ENCODE results near the gene NAPSA.
A peak's percentile ranks its signal among the peaks of the same experiment; 100 is the strongest.

The NAPSA gene

DNA sequence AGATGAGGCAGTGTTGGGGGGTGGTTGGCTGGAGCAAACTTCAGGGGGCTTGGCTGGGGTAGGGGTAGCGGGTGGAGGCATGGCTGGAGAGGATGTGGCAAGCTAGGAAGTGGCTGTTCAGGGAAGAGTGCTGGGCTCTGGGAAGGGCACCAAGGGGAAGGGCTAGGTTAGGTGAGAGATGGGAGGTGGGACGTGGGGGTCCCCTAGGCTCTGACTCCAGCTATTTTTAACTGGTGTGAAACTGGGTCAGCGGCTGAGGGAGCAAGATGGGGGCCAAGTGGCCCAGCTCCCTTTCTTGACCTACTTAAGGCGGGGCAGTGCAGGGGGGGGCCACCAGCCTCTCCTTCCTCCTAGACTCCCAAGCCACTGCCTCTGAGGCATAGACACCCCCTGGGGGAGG is 43.6 kb downstream of the NAPSA start:
- Histone ChIP-seq H3K27me3 (ENCODE audit: control insufficient read depth, insufficient read depth, low read length) (peaks cover 10% of the 10 kb centered on the region), H3K4me3 (ENCODE audit: low read depth, low read length) (no peak overlapping the region)

DNA sequence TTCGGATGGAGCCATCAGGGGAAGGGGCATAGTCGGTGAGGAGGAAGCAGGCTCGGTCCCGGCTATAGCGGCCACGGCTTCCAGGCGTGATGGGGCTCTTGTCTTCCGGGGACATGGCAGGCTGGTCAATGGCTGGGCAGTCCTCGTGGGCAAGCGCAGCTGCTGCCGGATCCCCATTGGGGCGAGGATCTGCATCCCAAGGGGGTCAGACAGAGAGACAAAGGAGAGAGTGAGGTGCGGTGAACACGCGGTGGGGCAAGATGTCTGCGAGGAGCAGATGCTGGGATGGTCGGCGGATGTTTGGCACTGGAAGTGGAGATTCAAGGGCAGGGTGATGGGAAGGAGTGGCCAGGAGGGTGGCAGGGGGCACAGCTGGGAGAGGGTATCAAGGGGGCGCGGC is 44.8 kb downstream of the NAPSA start:
- Histone ChIP-seq H3K27ac (ENCODE audit: low read depth, low read length) (no peak overlapping the region), H3K4me1 (ENCODE audit: control insufficient read depth, insufficient read depth, low read length) (peaks cover 4% of the 10 kb centered on the region), H3K9ac (ENCODE audit: low read length) (no peak overlapping the region), H3K9me3 (ENCODE audit: control insufficient read depth, insufficient read depth, low read depth, low read length) (no peaks in the 10 kb centered on the region), H3K4me3 (ENCODE audit: low read depth, low read length) (no peak overlapping the region), H3K36me3 (ENCODE audit: control insufficient read depth, insufficient read depth, low read length) (peaks cover 18% of the 10 kb centered on the region), H3K27me3 (ENCODE audit: control insufficient read depth, insufficient read depth, low read length) (no peaks in the 10 kb centered on the region)

More for the DNA sequence above, 43.6 kb downstream of the NAPSA start:
- no peak overlapping the region for H3K27ac ChIP-seq (ENCODE audit: low read depth, low read length)
- H3K36me3 ChIP-seq (ENCODE audit: control insufficient read depth, insufficient read depth, low read length): peaks cover 18% of the 10 kb centered on the region
- H3K9ac ChIP-seq (ENCODE audit: low read length): no peak overlapping the region
- peaks cover 6% of the 10 kb centered on the region for H3K4me1 ChIP-seq (ENCODE audit: control insufficient read depth, insufficient read depth, low read length)
- no peaks in the 10 kb centered on the region for H3K9me3 ChIP-seq (ENCODE audit: control insufficient read depth, insufficient read depth, low read depth, low read length)

DNA sequence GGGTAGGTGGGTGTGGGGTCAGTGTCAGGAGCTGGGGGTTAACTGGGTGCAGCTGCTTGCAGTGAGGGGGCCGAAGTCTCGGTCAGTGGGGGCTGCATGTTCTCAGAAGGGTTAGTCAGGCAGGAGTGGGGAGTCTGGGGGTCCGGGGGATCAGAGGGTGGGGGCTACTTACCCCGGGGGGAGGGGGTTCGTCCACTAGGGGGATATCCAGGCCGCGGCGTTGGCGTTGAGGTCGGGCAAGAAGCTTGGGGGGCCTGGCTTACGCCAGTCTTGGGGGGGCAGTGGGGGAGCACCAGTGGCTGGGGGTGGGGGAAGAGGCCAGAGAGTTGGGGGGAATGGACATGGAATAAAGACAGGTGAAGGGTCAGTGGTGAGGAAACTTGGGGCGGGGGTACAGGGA is 45.4 kb downstream of the NAPSA start:
- H3K9ac ChIP-seq (ENCODE audit: low read length): no peak overlapping the region
- H3K4me3 ChIP-seq (ENCODE audit: low read depth, low read length): no peak overlapping the region
- peaks cover 1% of the 10 kb centered on the region for H3K4me1 ChIP-seq (ENCODE audit: control insufficient read depth, insufficient read depth, low read length)
- H3K27me3 ChIP-seq (ENCODE audit: control insufficient read depth, insufficient read depth, low read length): no peaks in the 10 kb centered on the region
- H3K27ac ChIP-seq (ENCODE audit: low read depth, low read length): no peak overlapping the region
- H3K36me3 ChIP-seq (ENCODE audit: control insufficient read depth, insufficient read depth, low read length): peaks cover 18% of the 10 kb centered on the region
- no peaks in the 10 kb centered on the region for H3K9me3 ChIP-seq (ENCODE audit: control insufficient read depth, insufficient read depth, low read depth, low read length)

DNA sequence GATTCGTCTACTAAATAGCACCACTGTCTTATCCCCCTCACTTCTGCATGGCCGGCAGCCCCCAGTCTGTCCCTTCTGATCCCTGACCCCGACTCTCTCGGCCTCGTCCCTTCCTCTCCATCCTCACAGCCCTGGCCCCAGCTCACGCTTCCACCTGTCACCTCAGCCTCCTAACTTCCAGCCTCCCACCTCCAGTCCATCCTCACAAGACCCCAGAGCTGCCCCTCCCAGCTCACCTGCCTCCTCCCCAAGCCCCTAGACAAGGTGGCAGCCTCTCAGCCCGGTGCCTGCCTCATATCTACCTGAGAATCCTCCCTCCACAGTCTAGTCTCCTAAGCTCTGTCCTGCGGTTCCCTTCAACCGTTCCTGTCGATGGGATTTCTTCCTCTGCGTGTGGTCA is 46.3 kb downstream of the NAPSA start:
- Histone ChIP-seq H3K4me1 (ENCODE audit: control insufficient read depth, insufficient read depth, low read length) (no peaks in the 10 kb centered on the region), H3K27me3 (ENCODE audit: control insufficient read depth, insufficient read depth, low read length) (no peaks in the 10 kb centered on the region)

DNA sequence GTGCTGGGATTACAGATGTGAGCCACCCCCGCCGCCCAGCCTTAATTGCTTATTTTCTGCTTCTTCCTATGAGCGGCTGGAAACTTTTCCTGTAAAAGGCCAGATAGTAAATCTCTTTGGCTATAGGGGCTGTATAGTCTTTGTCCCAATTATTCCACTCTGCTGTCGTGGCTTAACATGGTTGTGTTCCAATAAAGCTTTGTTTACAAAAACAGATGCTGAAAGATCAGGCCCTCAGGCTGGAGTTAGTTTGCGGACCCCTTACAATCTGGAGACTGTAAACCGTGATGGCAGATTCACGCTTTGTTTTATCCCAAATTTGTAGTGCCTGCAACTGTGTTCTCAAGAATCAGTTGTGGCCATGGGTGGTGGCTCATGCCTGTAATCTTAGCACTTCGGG is 47.0 kb downstream of the NAPSA start:
- H3K9ac ChIP-seq (ENCODE audit: low read length): no peak overlapping the region
- H3K4me3 ChIP-seq (ENCODE audit: low read depth, low read length): no peak overlapping the region
- no peak overlapping the region for H3K27ac ChIP-seq (ENCODE audit: low read depth, low read length)
- no peaks in the 10 kb centered on the region for H3K4me1 ChIP-seq (ENCODE audit: control insufficient read depth, insufficient read depth, low read length)
- H3K27me3 ChIP-seq (ENCODE audit: control insufficient read depth, insufficient read depth, low read length): peaks cover 2% of the 10 kb centered on the region; the same call in 1 of the 2 replicates
- no peaks in the 10 kb centered on the region for H3K9me3 ChIP-seq (ENCODE audit: control insufficient read depth, insufficient read depth, low read depth, low read length)
- H3K36me3 ChIP-seq (ENCODE audit: control insufficient read depth, insufficient read depth, low read length): peaks cover 12% of the 10 kb centered on the region

More for the DNA sequence above, 46.3 kb downstream of the NAPSA start:
- H3K36me3 ChIP-seq (ENCODE audit: control insufficient read depth, insufficient read depth, low read length): peaks cover 18% of the 10 kb centered on the region
- no peak overlapping the region for H3K27ac ChIP-seq (ENCODE audit: low read depth, low read length)
- H3K9ac ChIP-seq (ENCODE audit: low read length): no peak overlapping the region
- H3K4me3 ChIP-seq (ENCODE audit: low read depth, low read length): no peak overlapping the region
- no peaks in the 10 kb centered on the region for H3K9me3 ChIP-seq (ENCODE audit: control insufficient read depth, insufficient read depth, low read depth, low read length)

DNA sequence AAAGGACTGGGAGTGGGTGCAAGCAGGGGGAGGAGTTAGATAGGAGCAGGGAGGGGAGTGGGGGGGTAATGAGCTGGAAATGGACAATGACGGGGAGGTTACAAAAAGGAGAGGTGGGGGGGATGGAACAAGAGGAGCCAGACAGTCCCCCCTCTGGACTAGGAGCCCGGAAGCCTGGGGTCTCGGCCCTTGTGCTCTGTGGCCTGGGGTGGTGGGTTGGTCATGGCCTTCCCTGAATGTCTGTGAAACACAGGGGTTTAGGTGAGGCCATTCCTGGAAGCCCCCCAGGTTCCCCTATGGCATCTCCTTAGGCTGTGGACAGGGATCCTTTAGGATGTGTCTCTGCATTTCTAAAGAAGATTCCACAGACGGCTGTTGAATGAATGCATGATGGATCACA is 48.3 kb downstream of the NAPSA start:
- Histone ChIP-seq H3K9me3 (ENCODE audit: control insufficient read depth, insufficient read depth, low read depth, low read length) (no peaks in the 10 kb centered on the region), H3K9ac (ENCODE audit: low read length) (no peak overlapping the region), H3K27ac (ENCODE audit: low read depth, low read length) (no peak overlapping the region), H3K36me3 (ENCODE audit: control insufficient read depth, insufficient read depth, low read length) (peaks cover 6% of the 10 kb centered on the region; the same call in 1 of the 2 replicates), H3K27me3 (ENCODE audit: control insufficient read depth, insufficient read depth, low read length) (peaks cover 9% of the 10 kb centered on the region; the same call in 1 of the 2 replicates), H3K4me3 (ENCODE audit: low read depth, low read length) (no peak overlapping the region), H3K4me1 (ENCODE audit: control insufficient read depth, insufficient read depth, low read length) (no peaks in the 10 kb centered on the region)

DNA sequence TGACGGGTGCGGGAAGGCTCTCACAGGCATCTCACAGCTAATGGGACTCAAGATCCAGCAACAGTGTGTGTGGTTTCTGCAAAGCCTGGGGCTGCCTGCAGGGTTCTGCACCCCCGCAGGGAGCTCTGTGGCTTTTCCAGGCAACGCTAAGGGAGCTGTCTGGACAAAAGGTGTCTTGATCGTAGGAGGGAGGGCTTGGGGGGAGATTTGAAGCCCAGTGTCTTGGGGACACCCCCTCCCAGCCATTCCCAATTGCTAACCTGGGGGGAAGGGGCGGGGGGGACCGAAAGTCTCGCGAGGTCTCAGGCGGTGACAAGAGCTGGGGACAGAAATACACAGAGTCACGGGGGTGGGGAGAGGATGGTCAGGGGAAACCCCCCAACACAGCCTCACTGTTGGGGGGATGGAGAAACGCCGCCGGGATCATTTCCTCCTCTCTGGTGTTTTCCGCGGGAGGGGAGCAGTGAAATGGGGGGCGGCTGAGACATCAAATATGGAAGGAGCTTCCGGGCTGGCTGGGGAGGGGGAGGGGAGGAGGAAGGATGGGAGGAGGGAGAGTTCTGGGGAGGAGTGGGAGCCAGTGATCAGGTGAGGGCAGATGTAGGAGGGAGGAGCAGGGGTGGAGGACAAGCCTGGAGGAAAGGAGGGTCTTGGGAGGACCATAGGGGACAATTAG is 49.5 kb downstream of the NAPSA start:
- Histone ChIP-seq H3K4me1 (ENCODE audit: control insufficient read depth, insufficient read depth, low read length) (no peaks in the 10 kb centered on the region), H3K27me3 (ENCODE audit: control insufficient read depth, insufficient read depth, low read length) (peaks cover 9% of the 10 kb centered on the region; the same call in 1 of the 2 replicates), H3K4me3 (ENCODE audit: low read depth, low read length) (peak overlapping the region; percentile 59), H3K36me3 (ENCODE audit: control insufficient read depth, insufficient read depth, low read length) (peaks cover 6% of the 10 kb centered on the region; the same call in 1 of the 2 replicates), H3K27ac (ENCODE audit: low read depth, low read length) (peak overlapping the region; percentile 69; the same call in 1 of the 2 replicates), H3K9me3 (ENCODE audit: control insufficient read depth, insufficient read depth, low read depth, low read length) (no peaks in the 10 kb centered on the region), H3K9ac (ENCODE audit: low read length) (peak overlapping the region; percentile 78)

DNA sequence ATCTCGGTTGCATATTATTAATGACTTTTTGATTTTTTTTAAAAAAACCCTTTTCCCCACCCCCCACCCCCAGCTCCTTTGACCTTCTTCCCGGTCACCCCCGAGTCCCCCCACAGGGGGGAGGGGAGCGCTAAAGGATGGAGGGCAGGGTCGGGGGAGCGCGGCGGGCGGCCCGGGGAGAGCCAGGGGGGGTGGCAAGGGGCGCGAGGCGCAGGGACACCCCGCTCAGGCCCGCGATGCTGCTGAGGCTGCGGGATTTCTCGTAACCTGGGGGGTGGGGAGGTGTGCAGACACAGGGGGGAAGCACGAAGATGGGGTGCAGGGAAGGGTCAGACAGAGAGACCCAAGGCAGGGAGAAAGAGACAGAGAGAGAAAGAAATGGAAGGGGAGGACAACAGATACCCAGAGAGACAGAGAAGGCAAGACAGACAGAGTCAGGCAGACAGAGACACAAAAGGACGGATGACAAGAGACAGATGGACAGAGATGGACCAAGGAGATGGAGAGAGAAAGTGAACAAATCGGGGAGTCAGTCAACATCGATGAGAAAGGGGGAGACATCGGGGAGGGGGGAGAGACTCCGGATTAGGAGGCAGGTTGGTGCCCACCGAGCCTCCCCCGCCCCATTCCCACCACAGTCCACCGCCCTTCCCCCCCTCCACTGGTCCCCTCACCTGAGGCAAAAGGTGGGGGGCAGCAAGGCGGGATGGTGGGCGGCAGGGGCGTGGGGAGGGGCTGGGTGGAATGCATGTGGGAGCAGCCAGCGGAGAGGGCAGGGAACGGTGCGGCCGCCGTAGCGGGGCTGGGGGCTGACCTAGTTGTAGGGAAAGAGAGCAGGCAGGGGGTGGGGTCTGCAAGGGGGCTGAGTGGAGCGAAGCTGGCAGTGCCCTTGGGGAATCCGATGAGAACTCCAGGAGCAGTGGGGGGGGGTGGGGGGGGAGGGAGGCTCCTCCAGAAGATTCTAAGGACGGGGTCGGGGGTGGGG is 50.4 kb downstream of the NAPSA start:
- Histone ChIP-seq H3K27me3 (ENCODE audit: control insufficient read depth, insufficient read depth, low read length) (peaks cover 9% of the 10 kb centered on the region; the same call in 1 of the 2 replicates), H3K36me3 (ENCODE audit: control insufficient read depth, insufficient read depth, low read length) (peaks cover 6% of the 10 kb centered on the region; the same call in 1 of the 2 replicates), H3K4me3 (ENCODE audit: low read depth, low read length) (peak overlapping the region; percentile 74), H3K9me3 (ENCODE audit: control insufficient read depth, insufficient read depth, low read depth, low read length) (no peaks in the 10 kb centered on the region), H3K27ac (ENCODE audit: low read depth, low read length) (peak overlapping the region; percentile 37; the same call in 1 of the 2 replicates), H3K9ac (ENCODE audit: low read length) (peak overlapping the region; percentile 56), H3K4me1 (ENCODE audit: control insufficient read depth, insufficient read depth, low read length) (no peaks in the 10 kb centered on the region)

DNA sequence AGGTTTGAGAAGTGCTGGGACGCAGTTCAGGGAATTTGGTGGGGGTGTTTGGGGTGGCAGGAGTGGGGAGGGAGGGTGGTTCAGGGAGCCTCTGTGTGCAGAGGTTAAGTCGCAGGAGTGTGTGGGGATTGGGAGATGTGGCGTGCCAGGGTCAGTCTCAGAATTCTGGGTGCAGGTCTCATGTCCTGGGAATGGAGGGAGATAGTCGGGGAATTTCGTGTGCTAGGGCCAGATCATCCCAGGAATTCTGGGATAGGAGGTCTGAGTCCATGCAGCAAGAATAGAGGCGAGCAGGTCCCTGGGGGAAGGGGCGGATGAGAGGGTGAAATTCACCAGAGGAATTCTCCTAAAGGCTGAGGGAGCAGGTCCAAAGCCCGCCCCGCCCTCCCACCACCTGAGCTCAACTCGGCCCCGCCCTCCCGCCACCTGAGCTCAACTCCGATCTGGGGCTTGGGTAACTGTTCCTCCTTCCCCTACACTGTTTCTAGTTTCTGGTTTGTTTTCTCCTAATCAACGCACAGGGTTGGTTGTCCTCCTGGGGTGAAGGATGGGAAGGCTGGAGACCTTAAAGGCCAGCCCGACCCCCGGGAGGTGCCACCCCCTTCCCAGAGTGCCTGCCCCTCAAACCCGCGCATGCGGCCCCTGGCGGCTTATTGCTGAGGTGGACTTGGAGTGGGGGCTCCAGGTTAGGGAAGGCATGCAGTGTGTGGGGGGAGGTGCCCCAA is 51.5 kb downstream of the NAPSA start:
- H3K9me3 ChIP-seq (ENCODE audit: control insufficient read depth, insufficient read depth, low read depth, low read length): no peaks in the 10 kb centered on the region
- H3K27me3 ChIP-seq (ENCODE audit: control insufficient read depth, insufficient read depth, low read length): peaks cover 12% of the 10 kb centered on the region; the same call in 1 of the 2 replicates
- H3K4me3 ChIP-seq (ENCODE audit: low read depth, low read length): peak overlapping the region; percentile 74
- no peak overlapping the region for H3K27ac ChIP-seq (ENCODE audit: low read depth, low read length)
- no peaks in the 10 kb centered on the region for H3K4me1 ChIP-seq (ENCODE audit: control insufficient read depth, insufficient read depth, low read length)
- H3K36me3 ChIP-seq (ENCODE audit: control insufficient read depth, insufficient read depth, low read length): peaks cover 4% of the 10 kb centered on the region; the same call in 1 of the 2 replicates
- peak overlapping the region; percentile 20 for H3K9ac ChIP-seq (ENCODE audit: low read length)

DNA sequence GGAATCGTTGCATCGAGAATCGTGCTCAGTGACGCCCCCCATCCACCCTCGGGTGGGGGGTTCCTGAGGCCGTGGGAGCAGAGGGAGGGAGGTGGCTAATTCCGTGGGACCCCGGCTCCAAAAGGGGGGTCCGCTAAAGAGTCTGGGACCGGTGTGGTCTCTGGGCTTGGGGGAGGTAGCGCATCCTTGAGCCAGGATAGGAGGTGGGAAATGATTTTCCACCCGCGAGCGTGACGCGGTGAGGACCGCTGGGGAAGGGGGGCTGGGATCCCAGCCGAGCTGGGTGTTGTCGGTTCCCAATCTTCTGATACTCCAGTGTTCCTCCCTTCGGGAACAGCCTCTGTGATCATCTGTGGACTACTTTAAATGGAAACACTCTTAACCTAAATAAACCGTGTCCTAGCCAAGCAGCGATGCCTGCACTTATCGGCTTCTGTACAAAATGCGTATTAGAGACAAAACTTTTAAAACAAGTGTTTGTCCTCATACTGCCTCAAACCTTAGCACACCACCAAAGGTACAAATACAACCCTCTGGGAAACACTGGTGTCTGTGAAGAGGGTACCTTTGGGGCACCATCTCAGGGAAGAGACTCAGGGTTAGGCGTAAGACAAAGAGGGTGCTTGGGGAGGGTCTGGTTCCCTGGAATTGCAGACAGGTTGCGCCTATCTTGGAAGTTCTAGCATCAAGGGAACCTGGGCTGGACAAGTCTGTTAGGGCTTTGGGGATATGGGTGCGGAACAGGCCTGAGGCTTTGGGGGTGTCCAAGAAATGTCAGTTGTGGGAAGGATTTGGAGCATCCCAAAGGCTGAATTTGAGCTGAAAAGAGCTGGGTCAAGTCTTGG is 52.2 kb downstream of the NAPSA start:
- peak overlapping the region; percentile 74 for H3K4me3 ChIP-seq (ENCODE audit: low read depth, low read length)
- H3K9me3 ChIP-seq (ENCODE audit: control insufficient read depth, insufficient read depth, low read depth, low read length): no peaks in the 10 kb centered on the region; the same call in 1 of the 2 replicates
- no peaks in the 10 kb centered on the region for H3K4me1 ChIP-seq (ENCODE audit: control insufficient read depth, insufficient read depth, low read length)
- no peaks in the 10 kb centered on the region for H3K36me3 ChIP-seq (ENCODE audit: control insufficient read depth, insufficient read depth, low read length)
- peak overlapping the region; percentile 32 for H3K9ac ChIP-seq (ENCODE audit: low read length)
- H3K27ac ChIP-seq (ENCODE audit: low read depth, low read length): no peak overlapping the region
- peaks cover 18% of the 10 kb centered on the region for H3K27me3 ChIP-seq (ENCODE audit: control insufficient read depth, insufficient read depth, low read length)
